ENCODE measurements around the gene DTHD1. TPM values are rescaled to one million over a fixed set of nuclear protein-coding genes. Genes with fewer than 3 reads are reported as not detected.

DTHD1 gene
- polyA plus RNA-seq (2014; cell fraction: cytosol; rRNA removed): not detected in 2 replicates
- not detected in 2 replicates for polyA plus RNA-seq (2014; cell fraction: nucleus; rRNA removed)

- DNase-seq (ENCODE audit: low spot score): no peak
These were observed at the start of gene DTHD1 for GRCh38 chr4:36281384-36282106. DTHD1 (plus strand) TSS chr4:36281616; CDS start chr4:36281759, 143 bp downstream.

- DNase-seq (ENCODE audit: low spot score): no peak
These were observed 47.7 kb upstream of the DTHD1 start for GRCh38 chr4:36233567-36234266.

GRCh38 chr4:36235306-36235705 lies 46.1 kb upstream of the DTHD1 start:
- no peak for DNase-seq (ENCODE audit: low spot score)

GRCh38 chr4:36236159-36236558 lies 45.3 kb upstream of the DTHD1 start:
- DNase-seq (ENCODE audit: low spot score): no peak

- DNase-seq (ENCODE audit: low spot score): no peak
These were observed 43.8 kb upstream of the DTHD1 start for GRCh38 chr4:36237366-36238313.

- no peak for DNase-seq (ENCODE audit: low spot score)
These were observed 39.6 kb upstream of the DTHD1 start for GRCh38 chr4:36241771-36242170.

- DNase-seq (ENCODE audit: low spot score): no peak
These were observed 38.6 kb upstream of the DTHD1 start for GRCh38 chr4:36242629-36243354.

- peak; percentile 11 for DNase-seq (ENCODE audit: low spot score)
These were observed 37.8 kb upstream of the DTHD1 start for GRCh38 chr4:36243355-36244256.

GRCh38 chr4:36244257-36245082 lies 36.9 kb upstream of the DTHD1 start, which contains the start of gene ARAP2:
ARAP2 (minus strand) TSS chr4:36244514; CDS start chr4:36229486, 15,028 bp downstream.
- DNase-seq (ENCODE audit: low spot score): peak; percentile 23

- DNase-seq (ENCODE audit: low spot score): no peak
These were observed 31.8 kb upstream of the DTHD1 start for GRCh38 chr4:36249610-36250009.

- DNase-seq (ENCODE audit: low spot score): no peak
These were observed 29.4 kb upstream of the DTHD1 start for GRCh38 chr4:36251983-36252382.

- DNase-seq (ENCODE audit: low spot score): no peak
These were observed 27.0 kb upstream of the DTHD1 start for GRCh38 chr4:36254371-36254770.

- DNase-seq (ENCODE audit: low spot score): no peak
These were observed 25.8 kb upstream of the DTHD1 start for GRCh38 chr4:36255577-36255976.

- no peak for DNase-seq (ENCODE audit: low spot score)
These were observed 25.0 kb upstream of the DTHD1 start for GRCh38 chr4:36256398-36256891.

- no peak for DNase-seq (ENCODE audit: low spot score)
These were observed 20.7 kb upstream of the DTHD1 start for GRCh38 chr4:36260731-36261130.

- no peak for DNase-seq (ENCODE audit: low spot score)
These were observed 17.1 kb upstream of the DTHD1 start for GRCh38 chr4:36264207-36264826.

- no peak for DNase-seq (ENCODE audit: low spot score)
These were observed 13.7 kb upstream of the DTHD1 start for GRCh38 chr4:36267486-36268268.

- no peak for DNase-seq (ENCODE audit: low spot score)
These were observed 12.3 kb upstream of the DTHD1 start for GRCh38 chr4:36269101-36269500.
